GM19035 (cell line): Measurements from ENCODE around the gene TIGD3.
A peak's percentile ranks its signal among the peaks of the same experiment; 100 is the strongest.

Experiments
- ATAC-seq: cut with Tn5 transposase; IDR thresholded peaks from one replicate; pipeline ENCODE4 v1.9.1; 2021; ENCODE audit not compliant: unreplicated experiment

The TIGD3 gene

DNA sequence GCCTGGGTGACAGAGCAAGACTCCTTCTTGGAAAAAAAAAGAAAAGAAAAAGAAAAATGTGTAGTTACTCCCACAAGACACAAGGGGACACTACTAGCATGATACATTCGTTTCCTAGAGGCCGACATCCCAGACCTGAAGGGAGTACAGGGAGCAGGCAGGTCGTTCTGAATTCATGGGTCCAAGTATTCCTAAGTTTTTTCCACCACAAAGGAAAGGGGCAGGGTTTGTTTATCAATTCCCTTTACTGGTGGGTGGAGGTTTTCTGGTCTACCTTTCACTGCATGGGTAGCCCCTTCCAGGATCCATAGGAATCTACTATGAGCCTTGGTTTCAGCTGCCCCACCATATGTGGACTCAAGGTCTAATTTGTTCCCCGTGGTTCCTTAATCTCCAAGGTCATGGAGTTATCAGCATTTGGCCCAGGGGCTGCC, 11.8 kb downstream of the TIGD3 start:
- ATAC-seq: no peak

DNA sequence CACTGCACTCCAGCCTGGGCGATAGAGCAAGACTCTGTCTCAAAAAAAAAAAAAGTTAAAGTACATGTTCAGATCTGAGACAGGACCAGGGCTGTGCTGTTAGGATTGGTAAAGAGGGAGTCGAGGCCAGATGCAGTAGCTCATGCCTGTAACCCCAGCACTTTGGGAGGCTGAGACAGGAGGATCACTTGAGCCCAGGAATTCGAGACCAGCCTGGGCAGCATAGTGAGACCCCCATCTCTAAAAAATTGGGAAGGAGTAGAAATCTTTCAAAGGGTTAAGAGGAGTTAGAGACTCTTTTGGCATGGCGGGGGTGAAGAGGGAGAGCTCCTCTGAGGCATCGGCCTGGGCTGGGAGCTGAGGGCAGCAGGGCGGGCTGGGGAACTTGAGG, 16.1 kb downstream of the TIGD3 start:
- ATAC-seq: no peak

DNA sequence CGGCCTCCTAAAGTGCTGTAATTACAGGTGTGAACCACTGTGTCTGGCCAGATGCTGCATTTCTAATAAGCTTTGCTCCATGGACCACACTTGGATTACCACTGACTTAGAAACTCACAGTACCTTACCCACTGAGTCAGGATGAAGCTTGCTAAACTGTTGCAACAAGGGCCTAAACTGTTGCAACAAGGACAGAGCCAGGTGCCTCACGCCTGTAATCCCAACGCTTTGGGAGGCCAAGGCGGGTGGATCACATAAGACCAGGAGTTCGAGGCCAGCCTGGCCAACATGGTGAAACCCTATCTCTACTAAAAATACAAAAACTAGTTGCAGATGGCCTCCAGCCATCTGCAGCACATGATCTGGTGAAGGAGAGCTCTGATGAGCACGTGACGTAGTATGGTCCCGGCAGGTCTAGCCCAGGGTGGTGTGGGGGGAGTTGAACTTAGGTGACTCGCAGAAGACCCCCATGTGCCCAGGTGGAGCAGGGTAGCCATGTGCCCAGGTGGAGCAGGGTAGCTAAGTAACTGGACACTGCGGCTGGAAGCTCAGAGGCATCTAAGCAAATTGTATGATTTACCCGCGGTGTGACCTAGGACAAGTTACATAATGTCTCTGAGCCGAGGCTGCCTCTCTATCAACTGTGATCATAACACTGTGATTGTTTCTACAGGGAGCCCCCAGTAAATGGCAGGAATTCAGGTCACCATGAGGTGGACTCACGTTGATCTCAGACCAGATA, 19.5 kb downstream of the TIGD3 start:
- ATAC-seq: no peak

DNA sequence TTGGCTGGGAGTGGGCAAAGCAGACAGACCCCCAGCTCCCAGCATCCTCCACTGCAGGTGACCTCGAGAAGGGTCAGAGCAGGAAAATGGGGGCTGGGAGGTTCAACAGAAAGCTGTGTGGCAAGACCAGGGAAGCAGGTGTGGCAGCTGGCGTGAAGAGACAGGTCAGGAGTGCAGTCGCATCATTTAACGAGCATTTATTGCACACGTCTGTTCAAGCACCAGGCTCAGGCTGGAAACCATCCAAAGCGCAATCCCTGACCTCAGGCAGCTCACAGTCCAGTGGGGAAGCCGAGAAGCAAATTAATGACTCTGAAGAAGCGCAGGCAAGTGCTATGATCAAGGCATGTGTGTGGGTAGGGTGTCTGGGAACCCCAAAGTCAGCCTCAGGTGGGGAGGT, 20.5 kb downstream of the TIGD3 start:
- no peak for ATAC-seq

DNA sequence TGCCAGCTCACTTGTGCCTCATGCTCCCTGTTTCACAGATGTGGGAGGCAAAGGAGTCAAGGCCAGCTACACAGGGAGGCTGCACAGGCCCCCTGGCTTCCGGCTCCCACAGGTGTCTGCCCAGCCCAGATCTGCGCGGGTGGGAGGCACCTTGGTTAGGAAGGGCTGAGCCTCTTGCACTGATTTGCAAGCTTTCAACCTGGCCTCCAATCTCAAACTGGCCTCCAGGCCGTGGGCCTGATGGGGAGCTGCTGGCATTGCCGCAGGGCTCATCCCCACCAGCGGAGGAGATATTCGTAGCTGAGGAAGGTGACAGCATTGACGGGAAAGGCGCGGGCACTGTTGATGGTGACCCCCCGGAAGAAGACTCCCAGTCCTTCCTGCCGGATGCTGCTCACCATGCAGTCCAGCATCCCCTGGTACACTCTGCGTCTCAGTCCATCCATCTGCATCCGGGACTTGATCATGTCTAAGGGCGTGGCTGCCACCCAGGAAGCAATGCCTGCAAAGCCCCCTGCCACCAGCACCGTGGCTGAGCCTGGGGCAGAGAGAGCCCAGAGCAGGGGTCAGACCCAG, 21.7 kb downstream of the TIGD3 start:
- no peak for ATAC-seq

DNA sequence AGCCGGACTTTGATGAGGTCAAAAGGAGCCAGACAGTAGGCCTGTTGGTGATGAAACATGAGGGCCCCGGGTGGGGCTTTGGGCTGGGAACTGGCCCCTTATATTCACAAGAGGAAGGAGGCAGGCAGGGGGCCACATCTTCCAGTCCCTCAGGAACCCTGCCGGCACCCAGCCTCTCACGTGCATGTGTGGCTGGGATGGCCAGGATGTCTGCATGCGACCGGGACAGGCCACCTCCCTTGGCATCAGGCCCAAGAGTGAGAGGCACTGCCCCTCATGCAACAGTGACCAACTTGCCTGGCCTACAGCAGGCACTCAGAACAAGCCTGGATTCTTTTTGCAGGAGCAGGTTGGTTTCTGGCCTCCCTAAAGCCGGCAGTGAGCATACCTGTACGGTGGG, 22.5 kb downstream of the TIGD3 start:
- ATAC-seq: no peak

DNA sequence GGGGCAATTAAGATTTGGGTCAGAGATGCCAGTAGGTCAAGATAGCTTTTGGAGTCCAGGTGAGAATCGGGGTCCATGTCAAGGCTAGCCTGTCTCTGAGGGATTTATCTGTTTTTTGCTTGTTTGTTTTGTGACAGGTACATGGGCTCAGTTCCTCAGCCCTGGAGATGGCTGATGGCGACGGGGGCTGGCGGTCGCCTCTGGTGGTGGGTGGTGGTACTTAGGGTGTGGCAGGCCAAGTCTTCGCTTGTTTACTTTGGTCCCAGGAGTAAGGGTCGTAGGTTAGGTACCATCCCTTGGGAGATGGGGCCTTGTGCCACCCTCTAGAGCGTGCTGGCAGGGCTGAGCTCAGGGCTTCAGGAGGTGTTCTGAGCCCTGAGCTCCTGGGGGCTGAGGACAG, 23.2 kb downstream of the TIGD3 start:
- ATAC-seq: no peak

DNA sequence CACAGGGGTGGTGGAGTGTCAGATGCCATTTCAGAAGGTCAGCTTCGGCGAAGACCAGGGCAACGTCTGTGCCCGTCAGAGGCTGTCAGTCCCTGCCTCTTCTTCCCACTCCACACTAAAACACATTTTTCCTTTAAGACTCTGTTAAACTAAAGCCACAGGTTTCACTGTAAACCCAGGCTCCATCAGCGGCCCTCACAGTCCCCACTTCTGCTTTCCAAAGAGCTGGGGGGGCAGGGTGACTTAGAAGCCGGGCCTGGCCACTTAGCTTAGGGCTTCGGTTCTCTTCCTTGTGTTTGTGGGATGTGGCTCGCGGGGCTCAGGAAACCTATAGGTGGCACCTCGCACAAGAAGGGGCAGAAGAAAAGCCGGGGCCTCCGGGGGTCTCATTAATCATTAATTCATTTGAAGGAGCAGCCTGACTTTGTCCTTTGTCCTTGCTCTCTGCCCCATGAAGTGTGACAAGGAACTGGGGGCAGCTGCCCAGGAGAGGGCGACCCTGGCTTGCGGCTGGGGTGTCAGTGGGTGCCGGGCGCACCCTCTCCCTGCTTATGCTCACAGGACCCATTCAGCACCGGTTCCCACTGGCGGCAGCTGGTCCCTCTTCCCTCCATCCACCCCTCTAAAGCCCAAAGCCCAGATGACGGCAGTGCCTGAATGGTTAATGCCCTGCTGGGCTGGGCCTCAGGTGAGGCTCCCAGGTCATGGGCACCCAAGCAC, 23.8 kb downstream of the TIGD3 start:
- no peak for ATAC-seq

DNA sequence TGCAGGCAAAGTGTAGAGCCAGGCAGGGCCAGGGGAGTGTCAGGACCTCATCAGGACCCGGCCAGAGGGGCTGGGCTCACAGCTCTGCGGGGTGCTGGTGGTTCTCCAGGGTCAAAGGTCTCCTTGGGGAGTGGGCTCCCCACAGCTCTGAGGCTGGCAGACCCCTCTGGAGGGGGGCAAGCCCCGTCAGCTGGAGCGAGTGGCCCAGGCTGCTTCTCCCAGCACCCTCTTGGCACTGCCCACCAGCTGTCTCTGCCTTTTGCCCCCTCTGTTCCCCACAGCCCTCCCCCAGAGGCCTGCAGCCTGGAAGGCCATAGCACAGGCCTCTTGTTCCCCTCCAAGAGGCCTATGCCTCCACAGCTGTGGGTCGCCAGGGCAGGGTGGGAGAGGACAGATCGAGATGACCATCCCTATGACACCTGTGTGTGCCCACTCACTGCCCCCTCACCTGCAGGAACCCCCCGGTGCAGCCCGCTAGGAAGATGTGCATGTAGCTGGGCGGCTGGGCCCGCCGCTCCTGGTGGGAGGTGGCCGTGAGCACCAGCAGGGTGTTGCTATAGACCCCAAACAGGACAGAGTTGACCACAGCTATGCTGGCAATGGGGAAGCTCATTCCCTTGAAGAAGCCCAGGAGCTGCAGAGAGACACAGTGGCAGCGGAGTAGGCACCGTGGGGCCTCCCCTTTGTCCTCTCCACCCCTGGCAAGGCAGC, 24.5 kb downstream of the TIGD3 start:
- no peak for ATAC-seq

DNA sequence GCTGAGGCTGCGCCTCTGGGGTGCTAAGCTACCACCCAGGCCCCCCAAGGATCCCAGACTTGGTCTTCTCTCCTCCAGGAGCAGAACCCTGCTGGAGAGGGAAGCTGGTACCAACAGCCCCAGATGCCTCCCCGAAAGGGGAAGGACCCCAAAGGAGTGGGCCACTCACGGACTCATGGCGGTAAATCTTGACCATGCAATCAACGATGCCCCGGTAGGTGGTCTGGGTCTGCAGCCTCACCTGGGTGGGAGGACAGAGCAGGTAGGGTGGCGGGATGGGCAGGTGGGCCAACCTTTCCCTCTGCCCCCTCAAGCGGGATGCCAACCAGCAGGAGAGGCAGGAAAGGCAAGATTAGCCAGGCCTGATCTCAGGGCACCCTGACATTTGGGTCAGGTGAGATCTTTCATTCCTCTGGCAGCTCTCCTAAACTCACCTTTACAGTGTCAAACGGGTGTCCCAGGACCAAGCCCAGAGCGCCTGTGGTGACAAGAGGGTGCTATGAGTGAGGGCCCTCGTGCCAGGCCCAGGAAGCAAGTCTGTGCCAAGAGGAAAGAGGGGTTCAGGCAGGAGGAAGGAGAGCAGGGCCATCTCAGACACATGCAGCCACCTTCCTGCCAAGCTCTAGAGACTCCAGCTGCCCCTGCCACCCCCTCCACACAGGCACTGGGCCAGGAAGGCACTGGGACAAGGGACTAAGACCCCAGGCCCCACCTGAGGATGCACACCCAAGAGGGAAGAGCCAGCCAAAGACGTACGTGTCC, 25.3 kb downstream of the TIGD3 start:
- no peak for ATAC-seq

DNA sequence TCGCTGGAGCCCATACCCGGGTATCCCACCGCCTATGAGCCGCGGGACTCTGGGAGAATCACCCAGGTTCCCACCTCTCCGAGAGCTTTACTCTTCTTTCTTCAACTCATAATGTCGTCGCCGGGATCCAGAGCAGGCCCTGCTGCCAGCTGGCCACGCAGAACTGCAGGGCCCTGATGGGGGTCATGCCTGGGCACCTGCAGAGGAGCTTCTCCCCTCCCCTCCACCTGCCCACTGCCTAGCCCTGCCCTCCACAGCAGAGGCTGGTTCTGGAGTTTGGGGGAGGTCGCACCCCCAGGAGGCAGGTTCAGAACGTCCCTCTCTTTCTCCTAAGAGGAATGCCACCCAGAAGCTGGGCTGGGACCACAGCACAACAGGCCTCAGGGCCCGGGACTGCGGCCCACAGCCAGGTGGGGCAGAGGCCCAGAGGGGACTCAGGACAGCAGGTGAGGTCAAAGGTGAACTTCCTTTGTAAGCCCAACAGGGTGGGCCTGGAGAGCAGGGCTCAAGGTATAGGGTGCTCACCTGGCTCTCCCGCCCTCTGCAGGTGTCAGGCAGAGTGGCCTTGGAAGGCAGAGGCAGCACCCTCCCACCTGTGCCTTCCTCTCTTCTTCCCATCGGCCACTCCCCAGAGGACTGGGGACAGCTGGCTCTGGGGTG, 26.0 kb downstream of the TIGD3 start:
- ATAC-seq: no peak

DNA sequence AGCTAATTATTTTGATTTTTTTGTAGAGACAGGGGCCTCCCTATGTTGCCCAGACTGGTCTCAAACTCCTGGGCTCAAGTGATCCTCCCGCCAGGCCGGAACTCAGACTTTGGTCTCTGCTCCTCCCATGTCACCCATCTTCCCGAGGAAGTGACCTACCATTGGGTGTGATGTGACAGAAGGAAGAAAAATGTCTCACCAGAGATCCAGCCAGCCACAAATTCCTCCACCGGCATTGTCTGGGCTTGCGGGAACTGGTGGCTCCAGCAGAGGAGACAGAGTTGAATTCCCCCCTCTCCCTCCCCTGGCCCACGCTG, 27.1 kb downstream of the TIGD3 start:
- peak; percentile 10 for ATAC-seq

DNA sequence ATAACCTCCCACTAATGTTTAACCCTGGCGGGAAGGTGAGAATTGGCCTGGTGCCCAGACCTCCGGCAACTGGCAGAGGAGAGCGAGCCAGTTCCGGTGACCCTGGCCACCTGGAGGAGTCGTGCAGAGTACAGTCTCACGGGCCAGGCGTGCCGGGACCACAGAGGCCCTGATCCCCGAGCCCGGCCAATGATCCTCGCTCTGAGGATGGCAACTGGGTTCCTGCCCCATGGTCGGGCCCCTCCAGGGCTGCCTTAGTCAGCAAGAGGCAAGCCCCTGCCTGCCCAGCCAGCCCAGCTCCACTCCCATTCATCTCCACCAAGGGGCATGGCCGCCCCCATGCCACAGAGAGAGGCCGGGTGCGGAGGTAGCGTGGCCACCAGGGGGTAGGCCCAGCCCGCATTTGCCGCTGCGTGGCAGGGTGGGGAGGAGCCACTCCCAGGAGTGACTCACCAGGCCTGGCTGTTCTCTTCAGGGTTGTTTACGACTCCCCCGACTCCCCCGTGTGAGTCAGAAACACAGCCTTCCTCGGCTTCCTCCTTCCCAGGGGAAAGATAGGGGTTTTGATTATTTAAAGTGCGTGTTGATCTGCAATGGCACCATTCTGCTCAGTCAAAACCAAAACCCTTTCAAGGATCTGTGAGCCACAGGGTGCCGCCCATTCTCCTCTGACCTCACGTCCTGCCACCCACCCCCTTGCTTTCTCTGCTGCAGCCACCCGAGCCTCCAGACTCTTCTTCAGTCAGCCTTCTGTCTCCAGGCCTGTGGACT, 27.7 kb downstream of the TIGD3 start, which contains the start of gene SLC25A45:
Gene SLC25A45 (minus strand): TSS at position 614 of the 771 bp plus-strand sequence. CDS start 695 bp downstream, outside the sequence.
- peak; percentile 63 for ATAC-seq

DNA sequence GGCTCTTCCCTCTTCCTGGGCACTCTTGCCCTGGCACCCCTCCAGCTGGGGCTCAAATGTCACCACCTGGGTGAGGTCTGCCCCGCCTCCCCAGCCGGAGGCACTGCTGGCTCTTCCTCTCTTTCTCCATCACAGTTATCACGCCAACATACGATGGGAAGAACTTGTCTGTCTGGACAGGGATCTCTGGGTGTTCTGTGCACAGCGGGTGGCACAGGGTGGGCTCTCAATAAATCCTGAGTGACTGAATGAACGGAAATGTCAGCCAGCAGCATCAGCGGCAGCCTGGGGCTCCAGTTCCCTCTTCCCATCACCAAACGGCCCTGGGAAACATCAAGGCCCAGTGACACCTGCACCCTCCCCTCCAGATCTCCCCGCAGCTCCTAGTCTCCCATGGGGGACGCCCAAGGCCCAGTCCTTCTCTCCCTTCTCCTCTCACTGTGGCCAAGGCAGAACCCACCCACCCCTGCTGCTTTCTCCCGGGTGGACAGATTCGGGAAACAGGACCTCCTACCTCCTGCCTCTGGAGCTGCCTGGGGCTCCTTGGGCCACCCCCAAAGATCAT, 28.3 kb downstream of the TIGD3 start:
- no peak for ATAC-seq

DNA sequence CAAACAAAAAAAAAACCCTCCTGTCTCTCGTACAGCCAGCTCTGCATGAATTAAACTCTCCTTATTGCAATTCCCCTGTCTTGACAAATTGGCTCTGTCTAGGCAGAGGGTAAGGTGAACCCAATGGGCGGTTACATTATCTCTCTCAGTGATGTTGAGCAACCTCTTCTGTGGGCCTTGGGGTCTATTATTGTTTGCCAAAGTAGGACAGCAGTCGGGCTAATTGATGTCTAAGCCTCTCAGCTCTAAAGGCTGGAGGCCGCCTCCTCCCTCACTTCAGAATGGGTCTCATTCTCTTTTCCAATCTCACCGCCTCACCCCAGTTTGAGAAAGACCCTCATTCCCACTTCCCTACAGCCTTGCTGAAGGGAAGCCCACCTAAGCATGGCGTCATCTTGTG, 29.2 kb downstream of the TIGD3 start:
- no peak for ATAC-seq

DNA sequence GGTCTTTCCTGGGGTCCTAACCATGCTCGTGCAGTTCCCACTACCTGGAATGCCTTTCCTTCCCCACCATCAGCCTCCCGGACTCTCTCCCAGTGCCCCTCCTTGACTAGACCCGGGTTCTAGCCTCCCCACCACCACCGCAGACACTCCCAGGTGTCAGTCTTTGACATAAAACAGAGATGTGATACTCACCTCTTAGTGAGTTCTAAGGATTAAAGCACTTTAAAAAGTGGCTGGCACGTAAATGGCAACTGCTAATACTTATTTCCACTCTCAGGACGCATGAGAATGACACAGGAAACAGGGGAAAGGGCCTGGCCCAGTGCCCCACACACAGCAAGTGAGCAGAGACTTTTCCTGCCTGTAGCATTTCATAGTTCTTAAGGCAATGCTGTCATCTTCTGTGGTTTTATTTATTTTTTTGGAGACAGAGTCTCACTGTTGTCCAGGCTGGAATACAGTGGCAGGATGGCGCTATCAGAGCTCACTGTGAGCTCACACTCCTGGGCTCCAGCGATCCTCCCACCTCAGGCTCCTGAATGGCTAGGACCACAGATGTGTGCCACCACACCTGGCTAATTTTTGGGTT, 29.8 kb downstream of the TIGD3 start:
- no peak for ATAC-seq

DNA sequence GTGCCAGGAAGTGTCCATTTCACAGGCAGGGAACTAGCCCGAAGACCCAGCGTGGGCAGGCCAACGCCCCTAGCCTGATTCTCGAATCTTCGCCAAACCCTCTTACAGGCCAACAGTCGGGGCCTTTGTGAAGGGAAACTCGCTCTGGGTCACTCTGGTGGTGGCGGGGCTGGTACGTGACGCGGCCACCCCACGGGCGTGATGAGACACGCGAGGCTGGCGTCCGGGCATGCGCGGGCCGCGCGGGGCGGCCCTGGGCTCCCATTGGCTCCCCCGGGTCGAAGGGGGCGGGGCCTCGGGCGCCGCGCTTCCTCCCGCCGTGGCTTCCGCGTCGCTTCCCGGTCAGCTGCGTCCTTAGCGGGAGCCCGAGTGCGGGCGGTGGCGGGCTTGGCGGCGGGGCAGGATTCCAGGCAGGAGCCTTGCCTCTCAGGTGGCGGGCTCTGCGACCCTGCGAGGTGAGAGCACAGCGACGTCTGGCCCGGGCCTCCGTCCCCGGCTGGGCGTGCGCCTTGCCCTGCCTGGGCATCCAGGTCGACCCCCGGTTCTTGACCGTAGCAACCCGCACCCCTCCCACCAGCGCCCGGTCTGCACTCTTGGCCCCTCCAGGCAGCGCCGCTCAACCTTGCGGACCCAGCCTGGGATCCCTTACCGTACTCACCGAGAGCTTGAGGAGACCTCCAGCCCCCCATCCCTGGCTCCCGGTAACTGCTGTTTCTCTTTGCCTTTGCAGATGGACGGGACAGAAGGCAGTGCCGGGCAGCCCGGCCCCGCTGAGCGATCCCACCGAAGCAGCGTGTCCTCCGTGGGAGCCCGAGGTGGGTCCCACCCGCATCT, 32.0 kb downstream of the TIGD3 start, which contains the start of gene FRMD8:
Gene FRMD8 (plus strand): TSS at position 331 of the 834 bp plus-strand sequence. CDS start 400 bp downstream, at position 731.
- ATAC-seq: peak; percentile 45

DNA sequence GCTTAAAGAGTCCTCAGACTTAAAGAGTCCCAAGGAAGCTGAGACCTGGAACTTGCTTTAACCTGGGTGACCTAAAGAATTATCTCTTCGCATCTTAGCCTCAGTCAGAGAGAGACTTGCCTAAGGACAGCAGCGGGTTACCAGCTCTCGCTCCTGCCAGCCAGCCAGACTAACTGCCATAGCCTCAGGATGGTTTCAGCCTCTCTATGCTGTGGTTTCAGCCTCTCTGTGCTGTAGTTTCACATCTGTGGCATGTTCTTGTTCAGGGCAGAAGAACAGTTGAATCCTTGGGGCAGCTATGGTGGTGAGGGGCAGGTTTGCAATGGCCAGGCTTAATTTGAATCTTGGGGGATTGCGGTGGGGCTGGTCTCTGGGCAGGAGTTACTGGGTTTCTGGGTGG, 34.2 kb downstream of the TIGD3 start:
- no peak for ATAC-seq
